Central memory CD8-positive, alpha-beta T cell (primary cell): ENCODE data around the gene XIAP.
"Not testable (repeated sequence)": the region's sequence is repeated elsewhere in the genome, so short reads cannot be mapped to it uniquely, and the experiment has no call there.

Source experiments
- ATAC-seq: fragments of 150-1000 bp; cut with Tn5 transposase; replicated peaks from 2 replicates; pipeline ENCODE4 v1.10.0; 2022; ENCODE audit warnings: mild to moderate bottlenecking, moderate FRiP score, moderate number of reproducible peaks; ENCODE audit not compliant: poor library complexity, severe bottlenecking; ENCODE audit errors: extremely low read depth
- DNase-seq, 2 donors: peaks; one replicate each; pipeline ENCODE4 v3.0.0; 2021; ENCODE audit warnings: low spot score in 2 of 2
- H3K27ac Mint-ChIP-seq: one replicate; pipeline ENCODE4 v1.8.0; 2022; ENCODE audit warnings: low read depth, mild to moderate bottlenecking, moderate library complexity, mixed read lengths
- H3K27me3 Mint-ChIP-seq: one replicate; pipeline ENCODE4 v1.8.0; 2022; ENCODE audit warnings: mixed read lengths
- H3K36me3 Mint-ChIP-seq: one replicate; pipeline ENCODE4 v1.8.0; 2022; ENCODE audit warnings: mild to moderate bottlenecking, moderate library complexity, mixed read lengths; ENCODE audit not compliant: insufficient read depth
- H3K4me1 Mint-ChIP-seq: one replicate; pipeline ENCODE4 v1.8.0; 2022; ENCODE audit warnings: mixed read lengths
- H3K4me3 Mint-ChIP-seq: one replicate; pipeline ENCODE4 v1.8.0; 2022; ENCODE audit warnings: mild to moderate bottlenecking, moderate library complexity, mixed read lengths
- H3K9me3 Mint-ChIP-seq: one replicate; pipeline ENCODE4 v1.8.0; 2022; ENCODE audit warnings: mixed read lengths

XIAP gene

DNA sequence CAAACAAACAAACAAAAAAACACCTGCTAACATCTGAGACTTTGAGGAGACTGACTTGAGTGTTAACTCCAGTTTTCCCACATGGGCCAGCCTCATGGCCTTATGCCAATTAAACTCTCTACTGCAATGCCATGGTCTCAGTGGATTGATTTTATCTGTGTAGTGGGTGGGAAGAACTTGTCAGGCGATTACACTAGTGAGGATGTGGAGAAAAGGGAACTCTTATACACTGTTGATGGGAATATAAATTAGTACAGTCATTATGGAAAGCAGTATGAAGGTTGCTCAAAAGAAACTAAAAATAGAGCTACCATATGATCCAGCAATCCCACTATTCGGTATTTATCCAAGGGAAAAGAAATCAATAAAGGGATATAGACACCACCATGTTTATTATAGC is 12.8 kb upstream of the XIAP start:
- H3K4me3 Mint-ChIP-seq, result no peak overlapping the region

GRCh38 chrX:123849096-123849495 is 10.8 kb upstream of the XIAP start:
- Mint-ChIP-seq H3K36me3 (no peaks in the 10 kb centered on the region), H3K4me1 (no peaks in the 10 kb centered on the region), H3K27me3 (no peaks in the 10 kb centered on the region), H3K4me3 (no peak overlapping the region), H3K27ac (no peak overlapping the region), H3K9me3 (no peaks in the 10 kb centered on the region)
- ATAC-seq (no peak), DNase-seq (no peak)

More for the DNA sequence above, 12.8 kb upstream of the XIAP start:
- DNase-seq, result no peak
- Mint-ChIP-seq H3K27ac (no peak overlapping the region), H3K4me1 (no peaks in the 10 kb centered on the region), H3K27me3 (no peaks in the 10 kb centered on the region), H3K36me3 (no peaks in the 10 kb centered on the region), H3K9me3 (no peaks in the 10 kb centered on the region)
- no peak for ATAC-seq

GRCh38 chrX:123849906-123850305 is 9.9 kb upstream of the XIAP start:
- not testable (repeated sequence) for H3K27me3 Mint-ChIP-seq, H3K9me3 Mint-ChIP-seq, H3K4me3 Mint-ChIP-seq, H3K27ac Mint-ChIP-seq, ATAC-seq, DNase-seq, H3K36me3 Mint-ChIP-seq, H3K4me1 Mint-ChIP-seq

DNA sequence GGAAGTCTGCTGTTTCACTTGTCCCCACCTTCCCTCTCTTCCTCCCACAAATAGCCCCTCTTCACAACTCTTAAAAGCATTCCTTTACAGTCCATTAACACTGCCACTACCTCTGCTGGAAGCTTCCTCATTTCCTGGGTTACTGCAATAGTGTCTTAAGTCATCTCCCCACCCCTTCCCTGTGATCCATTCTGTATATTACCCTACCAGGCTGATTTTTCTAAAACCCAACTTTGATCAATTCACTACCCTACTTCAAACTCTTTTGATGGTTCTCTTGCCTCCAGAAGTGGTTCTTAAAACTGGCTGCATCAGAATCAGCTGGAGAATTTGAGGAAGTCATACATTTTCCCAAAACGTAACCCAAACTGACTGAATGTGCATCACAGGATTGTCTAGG is 8.8 kb upstream of the XIAP start:
- no peaks in the 10 kb centered on the region for H3K27me3 Mint-ChIP-seq
- H3K9me3 Mint-ChIP-seq, result no peaks in the 10 kb centered on the region
- no peak overlapping the region for H3K27ac Mint-ChIP-seq
- H3K4me3 Mint-ChIP-seq, result no peak overlapping the region
- H3K36me3 Mint-ChIP-seq, result no peaks in the 10 kb centered on the region
- DNase-seq, result no peak
- ATAC-seq, result no peak
- H3K4me1 Mint-ChIP-seq, result no peaks in the 10 kb centered on the region

DNA sequence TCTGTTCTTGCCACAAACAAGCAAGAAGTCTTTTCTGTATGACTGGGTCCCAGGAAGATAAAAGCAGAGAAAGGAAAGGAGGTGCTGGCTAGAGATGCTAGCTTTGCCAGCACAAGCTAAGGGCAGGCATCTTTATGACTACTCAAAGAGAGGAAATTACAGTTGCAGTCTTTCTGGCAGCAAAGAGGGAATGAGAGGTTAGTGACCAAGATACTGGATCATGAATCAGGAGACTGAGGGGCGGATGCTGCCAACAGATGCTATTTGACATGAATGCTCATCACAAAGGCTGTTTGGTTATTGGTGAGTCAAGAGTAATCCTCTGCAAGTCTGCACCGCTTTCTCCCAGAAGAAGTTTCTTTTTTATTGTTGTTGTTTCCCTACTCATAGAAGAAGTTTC is 5.5 kb upstream of the XIAP start:
- no peak for ATAC-seq
- DNase-seq, result no peak
- no peaks in the 10 kb centered on the region for H3K27me3 Mint-ChIP-seq
- no peak overlapping the region for H3K4me3 Mint-ChIP-seq
- no peaks in the 10 kb centered on the region for H3K9me3 Mint-ChIP-seq
- peaks cover 5% of the 10 kb centered on the region for H3K4me1 Mint-ChIP-seq
- no peak overlapping the region for H3K27ac Mint-ChIP-seq
- H3K36me3 Mint-ChIP-seq, result peaks cover 1% of the 10 kb centered on the region

- H3K27ac Mint-ChIP-seq, result peak overlapping the region; percentile 91
- DNase-seq, result no peak
- ATAC-seq, result no peak
- H3K9me3 Mint-ChIP-seq, result no peaks in the 10 kb centered on the region
- peaks cover 10% of the 10 kb centered on the region for H3K36me3 Mint-ChIP-seq
- H3K4me3 Mint-ChIP-seq, result peak overlapping the region; percentile 81
- peaks cover 6% of the 10 kb centered on the region for H3K4me1 Mint-ChIP-seq
- no peaks in the 10 kb centered on the region for H3K27me3 Mint-ChIP-seq
These were observed 426 bp upstream of the XIAP start for GRCh38 chrX:123859409-123859845.

DNA sequence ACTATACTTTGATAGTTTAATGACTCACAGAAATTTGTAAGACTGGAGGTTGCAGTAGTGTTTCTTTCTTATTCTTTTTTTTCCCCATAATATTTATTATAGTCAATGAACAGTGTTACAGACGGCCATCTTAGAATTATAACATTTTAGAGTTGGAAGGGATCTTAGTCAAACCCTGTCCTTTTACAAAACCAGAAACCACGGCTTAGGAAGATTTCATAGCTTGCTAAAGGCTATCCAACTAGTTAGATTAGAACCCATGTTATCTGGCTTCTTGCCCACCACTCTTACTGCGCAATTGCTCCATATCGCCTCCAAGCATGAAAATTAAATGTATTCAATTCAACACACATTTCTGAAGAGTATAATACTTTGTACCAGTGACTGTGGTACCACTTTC is 1.1 kb downstream of the XIAP start:
- H3K36me3 Mint-ChIP-seq, result peaks cover 15% of the 10 kb centered on the region
- no peaks in the 10 kb centered on the region for H3K9me3 Mint-ChIP-seq
- peak overlapping the region; percentile 91 for H3K27ac Mint-ChIP-seq
- peaks cover 13% of the 10 kb centered on the region for H3K4me1 Mint-ChIP-seq
- peak; percentile 38 for ATAC-seq
- no peak for DNase-seq
- H3K27me3 Mint-ChIP-seq, result no peaks in the 10 kb centered on the region
- H3K4me3 Mint-ChIP-seq, result peak overlapping the region; percentile 81

DNA sequence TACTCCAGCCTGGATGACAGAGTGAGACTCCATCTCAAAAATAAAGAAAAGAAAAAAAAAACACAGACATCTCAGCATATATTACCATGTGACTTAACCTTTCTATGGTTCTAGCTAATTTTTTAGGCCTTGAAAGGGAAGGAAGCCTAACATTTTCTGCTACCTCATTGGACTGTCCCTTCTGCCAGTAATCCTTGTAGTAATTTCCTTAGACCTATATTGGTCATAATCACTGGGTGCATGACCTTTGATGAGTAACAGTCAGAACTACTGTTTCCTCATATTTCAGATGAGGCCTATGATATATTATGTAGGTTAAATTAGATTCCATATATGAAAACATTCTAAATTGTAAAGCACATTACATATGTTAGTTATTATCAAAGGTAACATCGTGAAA is 9.6 kb downstream of the XIAP start:
- H3K27me3 Mint-ChIP-seq, result no peaks in the 10 kb centered on the region
- H3K4me3 Mint-ChIP-seq, result no peak overlapping the region
- ATAC-seq (no peak), DNase-seq (no peak)
- H3K36me3 Mint-ChIP-seq, result peaks cover 19% of the 10 kb centered on the region
- H3K9me3 Mint-ChIP-seq, result no peaks in the 10 kb centered on the region
- H3K4me1 Mint-ChIP-seq, result peaks cover 13% of the 10 kb centered on the region
- no peak overlapping the region for H3K27ac Mint-ChIP-seq

DNA sequence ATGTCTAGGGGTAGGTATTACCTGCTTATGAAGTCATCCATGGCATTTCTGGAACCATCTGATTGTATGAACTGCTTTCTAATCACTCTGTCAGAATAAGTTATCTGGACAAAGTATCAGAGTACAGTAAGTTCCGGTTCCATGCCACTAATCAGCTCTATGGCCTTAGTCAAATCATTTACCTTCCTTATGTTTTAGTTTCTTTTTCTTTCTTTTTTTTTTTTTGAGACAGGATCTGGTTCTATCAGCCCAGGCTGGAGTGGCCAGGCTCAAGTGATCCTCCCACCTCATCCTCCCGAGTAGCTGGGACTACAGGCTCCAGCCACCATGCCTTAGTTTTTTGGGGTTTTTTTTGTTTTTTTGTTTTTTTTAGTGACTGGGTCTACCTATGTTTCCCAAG is 11.5 kb downstream of the XIAP start:
- Mint-ChIP-seq H3K36me3 (peaks cover 14% of the 10 kb centered on the region), H3K27me3 (no peaks in the 10 kb centered on the region), H3K27ac (peak overlapping the region; percentile 73), H3K4me1 (peaks cover 6% of the 10 kb centered on the region), H3K9me3 (no peaks in the 10 kb centered on the region), H3K4me3 (no peak overlapping the region)
- DNase-seq (no peak), ATAC-seq (no peak)

DNA sequence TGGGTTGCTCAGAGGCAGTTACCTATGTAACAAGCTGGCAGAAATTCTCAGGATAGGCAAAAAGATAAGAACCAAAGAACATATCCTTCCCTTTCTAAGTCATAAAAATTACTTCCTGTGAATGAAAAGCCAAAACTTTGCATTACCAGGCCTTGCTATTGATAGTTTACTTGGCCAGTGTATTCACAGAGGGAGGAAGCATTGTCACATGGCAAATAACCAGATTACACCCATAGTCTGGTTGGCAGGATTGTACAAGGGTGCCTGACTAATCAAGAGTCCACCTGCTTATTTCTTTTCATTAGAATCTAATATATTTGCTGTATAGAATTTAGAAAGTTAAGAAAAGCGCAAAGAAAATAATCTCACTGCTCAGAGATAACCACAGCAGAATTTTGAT is 14.1 kb downstream of the XIAP start:
- Mint-ChIP-seq H3K36me3 (peaks cover 12% of the 10 kb centered on the region), H3K27me3 (no peaks in the 10 kb centered on the region), H3K4me1 (peaks cover 17% of the 10 kb centered on the region), H3K27ac (no peak overlapping the region), H3K4me3 (no peak overlapping the region), H3K9me3 (no peaks in the 10 kb centered on the region)
- ATAC-seq, result no peak
- no peak for DNase-seq

- no peaks in the 10 kb centered on the region for H3K27me3 Mint-ChIP-seq
- H3K27ac Mint-ChIP-seq, result no peak overlapping the region
- no peak for DNase-seq
- ATAC-seq, result no peak
- H3K4me1 Mint-ChIP-seq, result peaks cover 16% of the 10 kb centered on the region
- H3K36me3 Mint-ChIP-seq, result peaks cover 6% of the 10 kb centered on the region
- no peak overlapping the region for H3K4me3 Mint-ChIP-seq
- H3K9me3 Mint-ChIP-seq, result no peaks in the 10 kb centered on the region
These were observed 16.3 kb downstream of the XIAP start for GRCh38 chrX:123876177-123876576.

GRCh38 chrX:123876844-123877243 is 17.0 kb downstream of the XIAP start:
- peaks cover 19% of the 10 kb centered on the region for H3K4me1 Mint-ChIP-seq
- H3K9me3 Mint-ChIP-seq, result no peaks in the 10 kb centered on the region
- no peaks in the 10 kb centered on the region for H3K27me3 Mint-ChIP-seq
- H3K27ac Mint-ChIP-seq, result no peak overlapping the region
- DNase-seq (no peak), ATAC-seq (no peak)
- peaks cover 2% of the 10 kb centered on the region for H3K36me3 Mint-ChIP-seq
- H3K4me3 Mint-ChIP-seq, result no peak overlapping the region

GRCh38 chrX:123878252-123878721 is 18.4 kb downstream of the XIAP start:
- Mint-ChIP-seq H3K9me3 (no peaks in the 10 kb centered on the region), H3K27me3 (no peaks in the 10 kb centered on the region), H3K27ac (peak overlapping the region; percentile 49), H3K4me3 (peak overlapping the region; percentile 45), H3K4me1 (peaks cover 19% of the 10 kb centered on the region), H3K36me3 (no peaks in the 10 kb centered on the region)
- ATAC-seq, result peak; percentile 70
- DNase-seq, result no peak

DNA sequence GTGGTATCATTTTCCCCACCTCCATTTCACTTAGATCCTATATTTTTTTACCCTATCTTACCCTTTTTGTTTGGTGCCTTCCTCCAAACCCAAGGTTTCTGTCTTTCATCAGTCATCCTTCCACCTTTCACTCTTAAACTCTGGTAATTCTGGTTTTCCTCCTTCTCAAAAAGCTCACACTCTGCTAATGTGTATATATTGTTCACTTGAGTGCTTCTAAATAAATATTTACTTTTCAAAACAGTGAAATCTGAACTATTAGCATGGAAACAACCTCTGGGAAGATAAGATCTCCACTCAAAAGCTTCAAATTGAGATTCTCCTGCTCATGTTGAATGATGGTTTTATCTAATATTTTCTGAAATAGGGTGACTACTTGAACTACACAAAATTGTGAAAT is 21.5 kb downstream of the XIAP start:
- peaks cover 19% of the 10 kb centered on the region for H3K4me1 Mint-ChIP-seq
- H3K27me3 Mint-ChIP-seq, result no peaks in the 10 kb centered on the region
- ATAC-seq (no peak), DNase-seq (no peak)
- H3K9me3 Mint-ChIP-seq, result no peaks in the 10 kb centered on the region
- H3K27ac Mint-ChIP-seq, result peak overlapping the region; percentile 17
- H3K4me3 Mint-ChIP-seq, result no peak overlapping the region
- H3K36me3 Mint-ChIP-seq, result no peaks in the 10 kb centered on the region
